ENCODE data around the gene ACER1.

The ACER1 gene

DNA sequence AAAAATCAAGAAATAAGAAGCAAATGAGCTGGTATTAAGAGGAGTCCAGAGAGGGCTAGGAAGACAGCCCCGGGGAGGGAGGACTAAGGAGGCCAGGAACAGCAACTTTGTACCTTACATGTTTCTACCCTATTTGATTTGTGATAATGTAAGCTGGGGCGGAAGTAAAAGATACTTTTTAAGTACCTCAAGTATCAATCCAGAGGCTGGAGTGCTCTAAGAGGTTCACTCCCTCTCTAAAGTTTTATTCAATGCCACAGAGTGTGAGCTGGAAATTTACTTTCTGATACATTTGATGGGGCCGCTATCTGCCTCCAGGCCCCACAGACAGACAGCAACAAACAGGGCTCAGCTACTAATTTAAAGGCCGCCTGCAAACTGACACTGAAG lies 65.0 kb downstream of the ACER1 start:
- no peak for DNase-seq (ENCODE audit: low read depth in 2 of 2)

- no peak for DNase-seq (ENCODE audit: low read depth in 2 of 2)
Observed at GRCh38 chr19:6267552-6268381, 65.6 kb downstream of the ACER1 start.

DNA sequence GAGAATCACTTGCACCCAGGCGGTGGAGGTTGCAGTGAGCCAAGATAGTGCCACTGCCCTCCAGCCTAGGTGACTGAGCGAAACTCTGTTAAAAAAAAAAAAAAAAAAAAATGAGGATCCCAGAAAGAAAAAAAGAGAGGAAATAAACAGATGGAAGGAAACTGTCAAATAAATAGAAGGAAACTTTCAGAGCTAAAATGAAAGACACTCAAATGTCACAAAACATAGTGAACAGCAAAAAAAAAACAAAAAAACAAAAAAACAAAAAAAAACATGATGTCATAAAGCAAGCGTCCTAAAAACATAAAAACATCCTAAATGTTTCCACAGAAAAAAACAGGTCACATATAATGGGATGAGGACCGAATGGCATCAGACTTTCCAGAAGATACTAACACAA lies 68.6 kb downstream of the ACER1 start:
- no peak for DNase-seq (ENCODE audit: low read depth in 2 of 2)

- no peak for DNase-seq (ENCODE audit: low read depth in 2 of 2)
Observed at GRCh38 chr19:6263735-6264444, 69.5 kb downstream of the ACER1 start.

DNA sequence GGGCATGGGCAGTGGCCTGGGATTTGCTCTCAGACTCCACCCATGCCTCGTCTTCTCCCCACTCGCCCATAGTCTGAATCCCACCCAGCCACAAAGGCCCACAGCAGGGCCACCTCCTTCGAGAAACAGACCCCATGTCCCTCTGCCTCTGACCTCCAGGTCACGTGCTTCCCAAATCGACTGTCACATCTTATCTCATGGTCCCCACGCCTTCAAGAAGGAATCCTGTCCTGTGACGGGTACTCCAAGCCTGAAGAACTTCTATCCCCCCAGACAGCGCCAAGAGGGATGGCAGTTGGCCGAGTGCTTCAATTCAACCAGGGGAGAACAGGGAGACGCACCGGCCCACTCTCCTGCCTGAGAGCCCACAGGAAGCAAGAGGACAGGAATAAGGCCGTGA lies 70.1 kb downstream of the ACER1 start:
- no peak for DNase-seq (ENCODE audit: low read depth in 2 of 2)

DNA sequence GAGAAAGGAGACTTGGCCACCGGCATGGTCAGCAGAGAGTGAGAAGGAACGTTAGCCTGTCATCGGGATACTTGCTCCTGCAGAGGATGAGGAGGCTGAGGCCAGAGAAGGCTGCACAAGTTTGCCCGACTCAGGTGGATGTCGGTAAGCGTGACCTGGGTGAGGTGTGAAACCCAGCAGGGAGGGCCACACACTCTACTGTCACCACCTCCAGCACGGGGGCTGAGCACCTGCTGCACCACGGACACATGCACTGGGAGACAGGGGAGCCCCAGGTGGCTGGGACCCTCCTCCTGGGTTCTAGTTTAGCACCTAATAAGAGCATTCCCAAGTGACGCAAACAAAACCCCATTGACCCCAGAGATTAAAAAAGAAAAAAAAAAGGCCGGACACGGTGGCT lies 70.9 kb downstream of the ACER1 start:
- no peak for DNase-seq (ENCODE audit: low read depth in 2 of 2)

DNA sequence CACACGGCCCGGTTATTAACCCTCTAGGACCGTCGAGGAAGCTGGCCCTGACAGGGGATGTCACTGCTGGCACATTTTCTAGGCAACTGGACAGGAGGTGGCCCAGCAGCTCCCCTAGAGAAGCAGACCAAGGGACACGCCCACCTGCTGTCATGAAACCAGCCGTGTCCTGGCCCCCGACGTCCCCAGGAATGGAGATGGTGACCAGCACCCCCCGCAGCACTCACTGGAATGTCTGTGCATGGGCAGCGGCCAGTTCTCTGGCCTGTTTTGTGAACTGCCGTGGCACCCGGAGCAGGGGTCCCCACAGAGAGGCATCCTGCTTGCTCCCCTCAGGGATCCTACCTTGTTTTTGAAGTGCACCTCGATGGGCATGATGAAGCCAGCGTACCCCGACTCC lies 71.5 kb downstream of the ACER1 start:
- DNase-seq (ENCODE audit: low read depth in 2 of 2) = no peak

DNA sequence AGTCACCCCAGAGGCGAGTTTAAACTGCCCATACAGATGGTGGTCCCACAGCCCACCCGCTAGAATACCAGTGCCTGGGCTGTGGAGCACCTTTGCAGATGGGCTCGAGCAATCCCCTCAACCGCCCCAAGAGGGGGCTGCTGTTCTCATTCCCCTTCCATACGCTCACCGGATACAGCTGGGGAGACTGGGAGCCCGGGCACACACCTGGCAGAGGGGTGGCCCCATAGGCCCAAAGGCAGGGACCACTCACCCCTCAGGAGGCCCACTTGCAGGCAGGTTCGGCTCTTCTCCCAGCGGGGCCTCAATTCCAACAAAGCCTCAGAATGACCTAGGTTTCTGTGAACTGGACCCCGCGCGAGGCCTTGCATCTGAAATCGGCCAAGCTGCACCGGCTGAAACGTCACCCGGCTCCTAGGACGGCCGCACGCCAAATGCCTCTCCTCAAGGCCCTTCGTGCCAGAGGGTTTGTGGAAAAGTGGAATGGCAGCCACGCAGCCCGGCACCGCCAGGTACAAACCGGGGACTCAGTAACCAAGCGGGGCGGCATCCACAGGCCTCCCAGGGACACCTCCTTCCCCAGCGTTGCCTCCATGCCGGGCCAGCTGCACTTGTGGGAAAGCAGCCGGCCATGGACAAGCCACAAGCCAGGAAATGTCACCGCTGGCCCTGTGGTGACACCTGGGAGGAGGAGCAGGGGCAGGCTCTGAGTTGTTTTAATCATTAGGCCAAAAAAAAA lies 72.3 kb downstream of the ACER1 start:
- DNase-seq (ENCODE audit: low read depth in 2 of 2) = no peak

DNA sequence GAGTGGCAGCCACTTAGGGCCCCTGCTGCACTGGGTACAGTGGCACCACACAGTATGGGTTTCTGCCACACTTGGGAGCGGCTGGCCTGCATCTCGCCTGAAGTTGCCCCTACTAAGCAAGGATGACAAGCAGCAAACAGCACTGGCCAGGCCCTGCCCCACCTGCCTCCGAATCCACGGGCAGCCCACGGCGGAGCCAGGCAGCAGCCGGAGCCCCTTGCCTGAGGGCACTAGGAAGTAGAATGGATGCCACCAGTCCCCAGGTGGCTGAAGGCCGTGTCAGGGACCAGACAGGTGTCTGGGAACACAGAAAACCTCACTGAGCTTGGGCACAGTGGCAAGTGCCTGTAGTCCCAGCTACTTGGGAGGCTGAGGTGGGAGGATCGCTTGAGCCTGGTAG lies 73.0 kb downstream of the ACER1 start:
- DNase-seq (ENCODE audit: low read depth in 2 of 2) = no peak

- no peak for DNase-seq (ENCODE audit: low read depth in 2 of 2)
Observed at GRCh38 chr19:6259312-6259861, 74.0 kb downstream of the ACER1 start.

DNA sequence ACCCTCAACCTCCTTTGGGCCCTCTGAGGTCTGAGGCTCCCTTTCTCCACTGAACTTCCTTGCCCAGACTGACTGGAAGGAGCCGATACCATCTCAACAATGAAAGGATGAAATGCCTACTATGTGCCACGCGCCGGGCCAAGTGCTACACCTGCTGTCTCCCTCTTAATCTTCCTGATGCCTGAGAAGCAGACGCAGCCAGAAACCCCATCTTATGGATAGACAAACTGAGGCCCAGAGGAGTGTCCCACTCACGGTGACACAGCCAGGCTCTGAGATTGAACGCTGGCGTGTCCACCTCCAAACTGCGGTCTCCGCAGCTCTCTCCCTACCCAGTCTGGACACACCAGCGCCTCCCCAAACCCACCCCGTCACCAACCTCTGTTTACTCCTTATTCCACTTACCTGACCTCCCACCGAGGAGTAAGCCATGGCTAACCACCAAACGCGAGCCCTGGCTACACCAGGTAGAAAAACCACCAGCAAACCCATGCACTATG lies 74.5 kb downstream of the ACER1 start:
- DNase-seq (ENCODE audit: low read depth in 2 of 2) = no peak
